Mesenchymal stem cell (in vitro differentiated cells and primary cell): Measurements from ENCODE around the gene UBE2L5.

Experiments
- DNase-seq: peaks from one replicate; pipeline ENCODE4 v3.0.0-alpha.2; 2013
- H2AFZ ChIP-seq: one replicate; pipeline ENCODE4 v1.6.1; 2013; ENCODE audit warnings: low read depth, mild to moderate bottlenecking, control low read depth, inconsistent platforms, low read length, moderate library complexity
- H2AK5ac ChIP-seq: 2 replicates; pipeline ENCODE4 v1.6.1; 2013; ENCODE audit warnings: low read length, moderate library complexity, mild to moderate bottlenecking, inconsistent platforms; ENCODE audit not compliant: severe bottlenecking
- H2BK120ac ChIP-seq: one replicate; pipeline ENCODE4 v1.6.1; 2013; ENCODE audit warnings: low read depth, mild to moderate bottlenecking, inconsistent platforms, low read length, moderate library complexity
- H2BK12ac ChIP-seq, 2 experiments: one replicate each; pipeline ENCODE4 v1.6.1; 2013; ENCODE audit warnings: inconsistent platforms in 2 of 2, low read length in 2 of 2, mild to moderate bottlenecking in 2 of 2, moderate library complexity in 2 of 2, control low read depth in 1 of 2
- H2BK15ac ChIP-seq: one replicate; pipeline ENCODE4 v1.6.1; 2013; ENCODE audit warnings: mild to moderate bottlenecking, low read depth, inconsistent platforms; ENCODE audit not compliant: poor library complexity, severe bottlenecking
- H2BK5ac ChIP-seq: 2 replicates; pipeline ENCODE4 v1.6.1; 2013; ENCODE audit warnings: low read depth, mild to moderate bottlenecking, low read length, control low read depth, inconsistent platforms; ENCODE audit not compliant: poor library complexity, severe bottlenecking
- H3K14ac ChIP-seq, 2 experiments: one replicate each; pipeline ENCODE4 v1.6.1; 2013; ENCODE audit warnings: inconsistent platforms in 2 of 2, low read length in 2 of 2, control low read depth in 1 of 2, mild to moderate bottlenecking in 1 of 2, moderate library complexity in 1 of 2
- H3K18ac ChIP-seq, 2 experiments: one replicate each; pipeline ENCODE4 v1.6.1; 2013; ENCODE audit warnings: inconsistent platforms in 2 of 2, low read length in 2 of 2, control low read depth in 1 of 2, low read depth in 1 of 2, mild to moderate bottlenecking in 1 of 2
- H3K23ac ChIP-seq, 2 experiments: one replicate each; pipeline ENCODE4 v1.6.1; 2013; ENCODE audit warnings: inconsistent platforms in 2 of 2, low read length in 2 of 2, mild to moderate bottlenecking in 2 of 2, moderate library complexity in 2 of 2, control low read depth in 1 of 2
- H3K27ac ChIP-seq: 2 replicates; pipeline ENCODE4 v1.5.1; 2013; ENCODE audit warnings: mild to moderate bottlenecking, moderate library complexity, low read length, control low read depth, inconsistent platforms; ENCODE audit not compliant: poor library complexity, severe bottlenecking
- H3K27me3 ChIP-seq, 2 experiments: 2 replicates each; pipeline versions ENCODE4 v1.6.1 to v1.7.0; 2013; ENCODE audit warnings: low read length in 2 of 2, mild to moderate bottlenecking in 2 of 2, moderate library complexity in 2 of 2, control low read depth in 1 of 2, inconsistent platforms in 1 of 2; ENCODE audit not compliant: control insufficient read depth in 1 of 2, insufficient read depth in 1 of 2
- H3K36me3 ChIP-seq, 2 experiments: 2 replicates each; pipeline versions ENCODE4 v1.6.1 to v1.7.0; 2013; ENCODE audit warnings: low read length in 2 of 2, control low read depth in 1 of 2, inconsistent platforms in 1 of 2, low read depth in 1 of 2, mild to moderate bottlenecking in 1 of 2; ENCODE audit not compliant: insufficient read depth in 2 of 2, control insufficient read depth in 1 of 2
- H3K4ac ChIP-seq, 2 experiments: one replicate each; pipeline ENCODE4 v1.6.1; 2013; ENCODE audit warnings: inconsistent platforms in 2 of 2, low read length in 2 of 2, mild to moderate bottlenecking in 2 of 2, moderate library complexity in 2 of 2, control low read depth in 1 of 2, low read depth in 1 of 2
- H3K4me1 ChIP-seq: 2 replicates; pipeline ENCODE4 v1.6.1; 2013; ENCODE audit warnings: low read depth, low read length, control low read depth; ENCODE audit not compliant: control insufficient read depth, insufficient read depth
- H3K4me2 ChIP-seq: 2 replicates; pipeline ENCODE4 v1.6.1; 2013; ENCODE audit warnings: low read length, mild to moderate bottlenecking, inconsistent platforms; ENCODE audit not compliant: poor library complexity, severe bottlenecking
- H3K4me3 ChIP-seq, 2 experiments: 2 replicates each; pipeline versions ENCODE4 v1.5.1 to v1.7.0; 2013; ENCODE audit warnings: low read length in 2 of 2, mild to moderate bottlenecking in 2 of 2, control low read depth in 1 of 2, low read depth in 1 of 2; ENCODE audit not compliant: insufficient read depth in 1 of 2
- H3K79me1 ChIP-seq: replicated peaks from 2 replicates; pipeline ENCODE4 v1.6.1; 2013; ENCODE audit warnings: mild to moderate bottlenecking, control low read depth, low read length, inconsistent platforms; ENCODE audit not compliant: poor library complexity, severe bottlenecking
- H3K9ac ChIP-seq: 2 replicates; pipeline ENCODE4 v1.7.0; 2013; ENCODE audit warnings: mild to moderate bottlenecking, low read length, moderate library complexity
- H3K9me3 ChIP-seq: 2 replicates; pipeline ENCODE4 v1.7.0; 2013; ENCODE audit warnings: mild to moderate bottlenecking, low read length; ENCODE audit not compliant: control insufficient read depth
- H4K8ac ChIP-seq: one replicate; pipeline ENCODE4 v1.6.1; 2013; ENCODE audit warnings: inconsistent platforms, mild to moderate bottlenecking, low read length, moderate library complexity
- H4K91ac ChIP-seq: one replicate; pipeline ENCODE4 v1.6.1; 2013; ENCODE audit warnings: mild to moderate bottlenecking, low read length, inconsistent platforms
- WGBS: methylation state at CpG from one replicate; pipeline ENCODE4 v1.1.7; 2013; ENCODE audit warnings: mixed read lengths; 5-methylcytosine and 5-hydroxymethylcytosine counted together

UBE2L5 gene

DNA sequence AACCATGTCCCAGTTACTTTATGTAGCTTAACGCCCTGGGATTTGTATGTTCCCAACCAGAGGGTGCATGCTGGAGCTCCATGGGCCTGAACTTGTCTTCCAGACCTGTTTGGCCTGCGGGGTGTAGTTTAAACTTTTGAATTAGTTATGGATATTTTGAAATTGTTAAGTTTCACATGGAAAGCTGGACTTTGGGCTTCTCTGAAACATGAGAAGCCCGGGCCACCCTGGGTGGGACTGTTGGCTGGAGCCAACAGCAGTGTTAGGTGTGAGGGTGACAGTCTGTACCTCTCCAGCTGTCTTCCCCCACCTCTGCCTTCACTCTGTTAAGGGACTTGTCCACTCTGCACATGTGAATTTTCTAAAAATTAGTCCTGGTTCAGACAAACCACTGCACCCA, 1.6 kb downstream of the UBE2L5 start:
- H4K8ac ChIP-seq = no peak overlapping the region
- DNase-seq = no peak
- H2BK5ac ChIP-seq = no peak overlapping the region
- H3K27me3 ChIP-seq = no peaks in the 10 kb centered on the region
- no peak overlapping the region for H2BK15ac ChIP-seq
- H3K9me3 ChIP-seq = no peaks in the 10 kb centered on the region
- no peak overlapping the region for H4K91ac ChIP-seq
- no peak overlapping the region for H2BK120ac ChIP-seq
- no peak overlapping the region for H3K27ac ChIP-seq
- no peak overlapping the region for H3K4ac ChIP-seq
- H3K36me3 ChIP-seq = no peaks in the 10 kb centered on the region
- peaks cover 8% of the 10 kb centered on the region for H3K4me1 ChIP-seq
- H3K79me1 ChIP-seq = peaks cover 7% of the 10 kb centered on the region
- H2AFZ ChIP-seq = no peak overlapping the region
- no peak overlapping the region for H2BK12ac ChIP-seq
- H3K14ac ChIP-seq = no peak overlapping the region
- H3K4me3 ChIP-seq = no peak overlapping the region
- no peak overlapping the region for H3K9ac ChIP-seq
- H3K23ac ChIP-seq = no peak overlapping the region
- H3K18ac ChIP-seq = no peak overlapping the region
- 92% methylated on average over 3 of the region's 3 CpGs for WGBS
- H3K4me2 ChIP-seq = no peak overlapping the region
- no peak overlapping the region for H2AK5ac ChIP-seq

GRCh38 chr13:30429235-30429634, 6.9 kb downstream of the UBE2L5 start:
- Histone ChIP-seq H3K9ac (peak overlapping the region; percentile 69), H4K8ac (no peak overlapping the region), H3K36me3 (no peaks in the 10 kb centered on the region), H2BK5ac (no peak overlapping the region), H3K27ac (no peak overlapping the region), H3K79me1 (no peaks in the 10 kb centered on the region), H2AFZ (no peak overlapping the region), H3K9me3 (no peaks in the 10 kb centered on the region), H3K14ac (no peak overlapping the region), H3K4me3 (no peak overlapping the region), H3K4ac (no peak overlapping the region), H3K23ac (peak overlapping the region in 1 of 2 experiments; percentile 52), H2BK15ac (no peak overlapping the region), H3K4me2 (no peak overlapping the region), H2AK5ac (peak overlapping the region; percentile 73), H2BK12ac (no peak overlapping the region), H3K4me1 (peaks cover 7% of the 10 kb centered on the region), H3K27me3 (no peaks in the 10 kb centered on the region), H3K18ac (peak overlapping the region in 1 of 2 experiments; percentile 0), H4K91ac (no peak overlapping the region), H2BK120ac (no peak overlapping the region)
- no peak for DNase-seq
- WGBS = 89% methylated on average over 1 of the region's 3 CpGs

DNA sequence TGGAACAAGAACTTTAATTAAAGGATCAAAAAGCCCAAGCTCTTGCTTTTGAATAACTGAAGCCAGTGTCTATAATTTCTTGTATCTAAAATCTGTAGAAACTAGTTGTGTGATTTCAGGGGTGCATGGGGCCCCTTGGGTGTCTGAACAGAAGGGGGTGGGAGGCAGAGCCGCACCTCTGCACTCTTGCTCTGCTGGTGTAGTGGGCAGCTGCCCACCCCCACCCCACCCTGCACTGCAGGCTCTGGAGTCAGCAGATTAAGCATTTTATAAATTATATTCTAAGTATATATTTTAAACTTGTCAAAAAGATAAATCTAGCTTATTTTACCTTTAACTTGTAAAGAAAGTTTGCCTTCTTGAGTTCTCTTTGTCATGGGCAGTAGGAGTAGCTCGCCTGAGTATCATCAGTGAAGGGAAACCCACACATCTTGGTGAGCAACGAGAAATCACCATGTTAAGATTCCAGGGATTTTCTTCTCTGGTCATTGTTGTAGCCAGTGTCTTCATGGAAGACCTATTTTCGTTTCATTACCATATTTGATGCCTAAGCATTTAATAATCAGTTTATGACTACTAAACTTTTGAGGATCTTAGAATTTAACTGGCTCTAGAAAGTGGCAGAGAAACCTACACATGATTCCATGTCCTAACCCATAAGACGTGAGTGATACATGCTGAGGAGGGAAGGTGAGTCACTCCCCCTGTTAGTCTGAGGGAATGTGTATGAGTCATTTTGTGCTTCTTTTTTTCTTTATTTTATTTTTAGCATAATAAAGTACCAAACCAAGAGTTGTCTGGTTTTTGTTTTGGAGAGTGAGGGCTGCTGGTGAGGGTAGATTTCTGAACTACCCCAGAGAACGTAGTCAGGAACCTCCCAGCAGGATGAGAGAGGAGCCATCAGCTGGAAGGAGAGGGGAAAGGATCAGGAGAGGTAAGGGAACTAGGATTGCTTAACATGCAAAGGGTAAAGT, 7.7 kb downstream of the UBE2L5 start:
- Histone ChIP-seq H2BK12ac (no peak overlapping the region), H3K4me1 (peaks cover 7% of the 10 kb centered on the region)
- WGBS = 13% methylated on average over 3 of the region's 6 CpGs

GRCh38 chr13:30431269-30431940, 9.1 kb downstream of the UBE2L5 start:
- no peak overlapping the region for H2BK120ac ChIP-seq
- no peak overlapping the region for H4K91ac ChIP-seq
- no peak overlapping the region for H2AFZ ChIP-seq
- no peaks in the 10 kb centered on the region for H3K27me3 ChIP-seq
- no peak overlapping the region for H3K4me3 ChIP-seq
- no peaks in the 10 kb centered on the region for H3K9me3 ChIP-seq
- no peak overlapping the region for H3K9ac ChIP-seq
- no peak overlapping the region for H4K8ac ChIP-seq
- H3K18ac ChIP-seq = no peak overlapping the region
- H3K23ac ChIP-seq = no peak overlapping the region
- H3K4me1 ChIP-seq = peaks cover 7% of the 10 kb centered on the region
- no peak overlapping the region for H2BK12ac ChIP-seq
- H3K4ac ChIP-seq = no peak overlapping the region
- H3K14ac ChIP-seq = no peak overlapping the region
- H2BK15ac ChIP-seq = no peak overlapping the region
- peak overlapping the region; percentile 87 for H3K27ac ChIP-seq
- no peaks in the 10 kb centered on the region for H3K79me1 ChIP-seq
- H3K36me3 ChIP-seq = no peaks in the 10 kb centered on the region
- no peak overlapping the region for H2BK5ac ChIP-seq
- H2AK5ac ChIP-seq = no peak overlapping the region
- WGBS = no CpG with 5 or more reads among the region's 2 CpGs
- no peak for DNase-seq
- peak overlapping the region; percentile 13 for H3K4me2 ChIP-seq

More for the DNA sequence above, 7.7 kb downstream of the UBE2L5 start:
- peak overlapping the region in 1 of 2 experiments; percentile 48 for H3K18ac ChIP-seq
- peak overlapping the region; percentile 37 for H2BK120ac ChIP-seq
- peak overlapping the region in 1 of 2 experiments; percentile 26 for H3K4me3 ChIP-seq
- no peak overlapping the region for H3K14ac ChIP-seq
- peak overlapping the region; percentile 69 for H3K9ac ChIP-seq
- H3K27ac ChIP-seq = peak overlapping the region; percentile 87
- DNase-seq = peak; percentile 91
- no peaks in the 10 kb centered on the region for H3K36me3 ChIP-seq
- H4K91ac ChIP-seq = no peak overlapping the region
- H3K27me3 ChIP-seq = no peaks in the 10 kb centered on the region
- H2AFZ ChIP-seq = no peak overlapping the region
- no peaks in the 10 kb centered on the region for H3K9me3 ChIP-seq
- H2AK5ac ChIP-seq = peak overlapping the region; percentile 87
- H2BK15ac ChIP-seq = no peak overlapping the region
- no peaks in the 10 kb centered on the region for H3K79me1 ChIP-seq
- H3K4me2 ChIP-seq = peak overlapping the region; percentile 39
- H4K8ac ChIP-seq = no peak overlapping the region
- peak overlapping the region in 1 of 2 experiments; percentile 58 for H3K4ac ChIP-seq
- H3K23ac ChIP-seq = no peak overlapping the region
- no peak overlapping the region for H2BK5ac ChIP-seq
